Karpas-422 (cell line): ENCODE data around the gene EDC4. TPM values are rescaled to one million over a fixed set of nuclear protein-coding genes. Genes with fewer than 3 reads are reported as not detected.
"Not testable (repeated sequence)": the region's sequence is repeated elsewhere in the genome, so short reads cannot be mapped to it uniquely, and the experiment has no call there.

Source experiments
- DNase-seq: peaks from one replicate; pipeline ENCODE4 v3.0.0-alpha.2; 2015
- H2AFZ ChIP-seq: fragments of 200-600 bp; sonication (generic); 2 replicates; pipeline ENCODE4 v1.6.1; 2014; ENCODE audit warnings: antibody characterized with exemption, low read length, mixed read lengths
- H3K27ac ChIP-seq: fragments of 200-600 bp; sonication (generic); 2 replicates; pipeline ENCODE4 v1.5.1; 2014; ENCODE audit warnings: mild to moderate bottlenecking, low read length, moderate library complexity
- H3K27me3 ChIP-seq: fragments of 200-600 bp; sonication (generic); 2 replicates; pipeline ENCODE4 v1.6.1; 2014; ENCODE audit warnings: low read length, mixed read lengths
- H3K36me3 ChIP-seq: fragments of 200-600 bp; sonication (generic); 2 replicates; pipeline ENCODE4 v1.6.1; 2014; ENCODE audit warnings: low read length, mixed read lengths; ENCODE audit not compliant: insufficient read depth
- H3K4me1 ChIP-seq: fragments of 200-600 bp; sonication (generic); 2 replicates; pipeline ENCODE4 v1.6.1; 2014; ENCODE audit warnings: mild to moderate bottlenecking, low read length, mixed read lengths
- H3K4me2 ChIP-seq: fragments of 200-600 bp; sonication (generic); 2 replicates; pipeline ENCODE4 v1.6.1; 2014; ENCODE audit warnings: low read length, low read depth, mild to moderate bottlenecking; ENCODE audit not compliant: poor library complexity, severe bottlenecking
- H3K4me3 ChIP-seq: fragments of 200-600 bp; sonication (generic); 2 replicates; pipeline ENCODE4 v1.5.1; 2014; ENCODE audit warnings: mild to moderate bottlenecking, antibody characterized with exemption, low read length, mixed read lengths
- H3K79me2 ChIP-seq: fragments of 200-600 bp; sonication (generic); 2 replicates; pipeline ENCODE4 v1.6.1; 2014; ENCODE audit warnings: mild to moderate bottlenecking, low read length, mixed read lengths
- H3K9ac ChIP-seq: fragments of 200-600 bp; sonication (generic); 2 replicates; pipeline ENCODE4 v1.6.0; 2014; ENCODE audit warnings: low read length
- H3K9me2 ChIP-seq: fragments of 200-600 bp; sonication (generic), shearing (Covaris generic); replicated peaks from 2 replicates; pipeline ENCODE4 v1.6.0; 2014; ENCODE audit warnings: mild to moderate bottlenecking, low read length, moderate library complexity; ENCODE audit not compliant: insufficient read depth
- H3K9me3 ChIP-seq: fragments of 300-700, 200-600 bp; sonication (generic); 2 replicates; pipeline ENCODE4 v1.6.1; 2014; ENCODE audit warnings: low read length, mixed read lengths
- H4K20me1 ChIP-seq: fragments of 200-600 bp; sonication (generic); 2 replicates; pipeline ENCODE4 v1.6.1; 2014; ENCODE audit warnings: mild to moderate bottlenecking, antibody characterized with exemption, low read length, low read depth; ENCODE audit not compliant: insufficient read depth
- total RNA-seq: library from RNA; depleted of rRNA; stranded (reverse); fragments of >200 nt; shearing (Covaris generic); gene quantifications from 2 replicates; pipeline ENCODE4 v1.2.3, GENCODE V29; 2014; ENCODE audit warnings: low replicate concordance

The EDC4 gene
- total RNA-seq, 1 experiment from 2014 or later: 52.1 TPM

DNA sequence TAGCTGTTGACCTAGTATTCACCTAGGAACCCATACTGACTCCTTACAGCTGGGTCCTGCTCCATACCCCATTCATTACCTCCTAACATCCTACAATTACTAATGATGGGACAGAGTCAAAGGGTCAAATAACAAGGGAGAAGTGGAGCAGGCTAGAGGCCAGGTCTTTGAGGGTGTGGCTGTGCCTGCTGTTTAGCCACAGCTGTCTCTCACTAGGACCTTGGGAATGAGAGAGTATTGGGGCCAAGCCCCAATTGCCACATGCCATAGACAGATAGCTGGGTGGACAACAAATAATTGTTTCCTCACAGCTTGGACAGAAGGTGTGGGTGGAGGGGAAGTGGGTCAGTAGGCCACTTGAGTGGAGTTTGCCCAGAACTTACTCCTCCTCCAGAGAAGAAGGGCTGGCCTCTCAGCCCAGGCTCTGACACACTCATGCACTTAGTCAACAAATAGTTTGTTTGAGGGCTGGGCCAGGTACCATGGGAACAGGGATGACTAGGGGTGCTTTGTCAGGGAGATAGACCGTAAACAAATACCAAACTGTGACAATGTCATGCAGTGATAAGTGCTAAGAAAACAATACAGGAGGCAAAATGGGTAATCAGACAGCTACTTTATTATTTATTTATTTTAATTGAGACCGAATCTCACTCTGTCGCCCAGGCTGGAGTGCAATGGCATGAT lies 15.2 kb upstream of the EDC4 start:
- H3K79me2 ChIP-seq: peaks cover 100% of the 10 kb centered on the region
- H3K36me3 ChIP-seq: no peaks in the 10 kb centered on the region
- no peaks in the 10 kb centered on the region for H3K9me2 ChIP-seq
- H3K4me3 ChIP-seq: no peak overlapping the region
- peaks cover 41% of the 10 kb centered on the region for H4K20me1 ChIP-seq
- H2AFZ ChIP-seq: no peak overlapping the region
- H3K9me3 ChIP-seq: no peaks in the 10 kb centered on the region
- H3K9ac ChIP-seq: no peak overlapping the region
- H3K4me2 ChIP-seq: no peak overlapping the region
- no peak overlapping the region for H3K27ac ChIP-seq
- no peaks in the 10 kb centered on the region for H3K27me3 ChIP-seq
- peaks cover 20% of the 10 kb centered on the region for H3K4me1 ChIP-seq
- DNase-seq: no peak

DNA sequence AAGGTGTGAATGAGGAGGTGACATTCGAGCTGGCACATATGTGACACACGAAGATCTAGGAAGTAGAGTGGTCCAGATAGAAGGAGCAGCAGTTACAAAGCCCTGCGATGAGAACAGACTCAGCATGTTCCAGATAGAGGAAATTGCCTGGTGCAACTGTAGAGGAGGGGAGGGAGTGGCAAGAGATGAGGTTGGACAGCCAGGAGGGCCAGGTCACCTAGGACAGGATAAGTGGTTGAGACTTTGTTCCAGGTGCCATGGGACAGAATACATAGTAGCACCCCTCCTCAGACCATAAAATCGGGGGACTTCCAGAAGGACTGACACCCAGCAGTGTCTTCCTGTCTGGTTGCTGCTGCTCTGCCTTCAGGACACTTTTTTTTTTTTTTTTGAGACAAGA lies 14.4 kb upstream of the EDC4 start:
- no peak overlapping the region for H3K27ac ChIP-seq
- H3K9me3 ChIP-seq: no peaks in the 10 kb centered on the region
- H3K9ac ChIP-seq: no peak overlapping the region
- H3K27me3 ChIP-seq: no peaks in the 10 kb centered on the region
- peaks cover 41% of the 10 kb centered on the region for H4K20me1 ChIP-seq
- peaks cover 20% of the 10 kb centered on the region for H3K4me1 ChIP-seq
- H3K4me3 ChIP-seq: no peak overlapping the region
- no peak overlapping the region for H3K4me2 ChIP-seq
- H3K36me3 ChIP-seq: no peaks in the 10 kb centered on the region
- DNase-seq: no peak
- no peaks in the 10 kb centered on the region for H3K9me2 ChIP-seq
- peaks cover 100% of the 10 kb centered on the region for H3K79me2 ChIP-seq
- no peak overlapping the region for H2AFZ ChIP-seq

DNA sequence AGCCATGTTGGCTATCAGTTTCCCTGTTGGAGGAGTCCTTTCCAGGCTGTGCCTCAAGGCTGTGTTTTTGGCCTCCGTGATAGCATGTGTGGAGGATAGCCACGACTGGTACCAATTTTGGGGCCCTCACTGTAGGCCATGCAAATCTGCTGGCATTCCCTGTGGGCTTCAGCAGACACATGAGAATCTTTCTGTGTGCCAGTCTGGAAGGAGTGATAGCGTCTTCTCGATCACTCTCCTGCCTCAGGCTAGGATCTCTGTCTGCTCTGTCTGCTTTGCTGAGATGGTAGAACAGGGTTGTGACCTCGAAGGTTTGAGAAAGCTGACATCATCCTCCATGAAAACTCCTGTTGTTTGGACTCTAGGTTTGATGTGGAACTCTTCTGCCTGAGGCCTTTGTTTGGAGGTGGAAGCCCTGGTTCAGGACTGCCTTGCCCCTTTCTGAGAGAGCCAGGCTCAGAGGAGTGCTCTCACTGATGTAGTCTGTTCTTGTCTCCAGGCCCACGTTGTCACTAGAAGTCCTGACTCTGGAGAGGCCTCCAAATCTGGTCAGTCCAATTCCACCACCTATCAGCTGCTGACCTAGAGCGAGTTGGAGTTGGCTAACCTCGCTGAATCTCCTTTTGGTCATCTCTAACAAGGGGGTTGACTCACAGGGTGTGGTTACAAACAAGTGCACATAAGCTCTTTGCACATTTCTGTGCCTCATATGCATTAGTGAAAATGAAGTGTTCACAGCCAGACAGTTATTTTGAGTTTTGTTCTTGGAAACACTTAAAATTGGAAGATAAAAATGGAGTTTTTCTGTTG lies 12.1 kb upstream of the EDC4 start:
- Histone ChIP-seq H3K79me2 (peaks cover 91% of the 10 kb centered on the region), H3K27me3 (no peaks in the 10 kb centered on the region), H3K9me2 (no peaks in the 10 kb centered on the region), H3K4me1 (peaks cover 20% of the 10 kb centered on the region), H3K4me2 (peak overlapping the region; percentile 29), H3K4me3 (no peak overlapping the region), H2AFZ (no peak overlapping the region), H3K36me3 (peaks cover 9% of the 10 kb centered on the region; the same call in 1 of the 2 replicates), H4K20me1 (peaks cover 32% of the 10 kb centered on the region), H3K9ac (peak overlapping the region; percentile 19; the same call in 1 of the 2 replicates), H3K9me3 (no peaks in the 10 kb centered on the region), H3K27ac (peak overlapping the region; percentile 60)
- DNase-seq: peak; percentile 58

DNA sequence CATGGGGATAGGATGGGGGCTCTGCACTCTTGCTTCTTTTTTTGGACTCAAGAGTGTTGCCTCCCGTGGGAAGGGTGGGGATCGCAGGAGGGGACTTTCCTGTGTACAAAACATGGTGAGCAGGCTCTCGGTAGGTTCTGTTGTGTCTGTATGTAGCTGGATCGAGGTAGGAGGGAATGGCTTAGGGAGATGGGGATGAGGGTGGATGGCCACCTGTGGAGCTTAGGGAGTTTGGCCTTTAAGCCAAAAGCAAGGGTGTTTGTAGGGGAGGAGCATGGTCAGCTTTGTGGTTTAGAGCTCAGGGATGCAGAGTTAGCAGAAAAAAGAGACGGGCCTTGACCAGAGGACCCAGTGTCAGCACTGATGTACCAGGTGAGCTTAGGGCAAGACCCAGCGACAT lies 11.0 kb upstream of the EDC4 start:
- no peak overlapping the region for H3K9ac ChIP-seq
- peaks cover 26% of the 10 kb centered on the region for H4K20me1 ChIP-seq
- no peak overlapping the region for H3K4me3 ChIP-seq
- no peak overlapping the region for H2AFZ ChIP-seq
- no peak overlapping the region for H3K27ac ChIP-seq
- peaks cover 9% of the 10 kb centered on the region; the same call in 1 of the 2 replicates for H3K36me3 ChIP-seq
- H3K79me2 ChIP-seq: peaks cover 80% of the 10 kb centered on the region
- no peak for DNase-seq
- H3K4me1 ChIP-seq: peaks cover 20% of the 10 kb centered on the region
- H3K27me3 ChIP-seq: no peaks in the 10 kb centered on the region
- no peaks in the 10 kb centered on the region for H3K9me2 ChIP-seq
- H3K4me2 ChIP-seq: no peak overlapping the region
- H3K9me3 ChIP-seq: no peaks in the 10 kb centered on the region

DNA sequence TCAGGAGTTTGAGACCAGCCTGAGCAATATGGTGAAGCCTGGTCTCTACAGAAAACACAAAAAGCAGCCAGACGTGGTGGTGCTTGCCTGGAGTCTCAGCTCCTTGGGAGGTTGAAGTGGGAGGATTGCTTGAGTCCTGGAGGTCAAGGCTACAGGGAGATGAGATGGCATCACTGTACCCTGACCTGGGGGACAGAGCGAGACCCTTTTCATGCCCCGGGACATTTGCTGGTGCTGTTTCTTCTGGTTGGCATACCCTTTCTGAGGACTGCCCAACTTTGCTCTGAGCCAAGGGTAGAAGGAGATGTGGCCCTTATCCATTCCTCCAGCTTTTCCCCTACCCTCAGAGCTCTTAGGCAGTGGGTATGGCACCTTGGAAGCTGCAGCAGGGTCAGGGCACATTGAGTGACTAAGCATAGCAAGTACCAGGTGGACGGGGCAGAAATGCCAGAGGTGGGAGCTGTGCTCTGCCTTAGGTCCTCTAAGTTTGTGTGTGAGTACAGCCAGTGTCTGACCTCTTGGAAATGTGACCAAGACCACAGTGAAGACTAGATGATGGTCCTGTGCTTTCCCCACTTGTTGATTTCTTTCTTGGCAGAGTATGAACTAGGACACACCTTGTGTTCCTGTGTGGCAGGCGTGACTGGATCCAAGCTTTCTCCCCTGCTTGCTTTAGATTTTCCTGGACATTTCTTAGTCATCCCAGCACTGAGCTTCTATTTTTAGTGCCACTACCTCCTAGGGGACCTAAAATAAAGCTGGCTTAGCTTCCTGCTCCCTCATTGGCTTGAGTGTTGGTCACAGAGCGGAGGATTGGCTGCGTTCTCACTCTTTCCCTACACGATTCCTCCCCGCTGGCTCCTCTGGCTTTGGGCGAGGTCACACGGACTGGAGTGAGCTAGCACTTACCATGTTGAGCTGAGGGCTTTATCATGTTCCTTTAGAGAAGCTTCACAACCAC lies 9.9 kb upstream of the EDC4 start:
- no peaks in the 10 kb centered on the region for H3K9me3 ChIP-seq
- H3K4me3 ChIP-seq: no peak overlapping the region
- H4K20me1 ChIP-seq: peaks cover 24% of the 10 kb centered on the region
- H3K79me2 ChIP-seq: peaks cover 70% of the 10 kb centered on the region
- H3K9me2 ChIP-seq: no peaks in the 10 kb centered on the region
- H3K9ac ChIP-seq: no peak overlapping the region
- H2AFZ ChIP-seq: no peak overlapping the region
- H3K27me3 ChIP-seq: no peaks in the 10 kb centered on the region
- H3K36me3 ChIP-seq: peaks cover 13% of the 10 kb centered on the region; the same call in 1 of the 2 replicates
- H3K27ac ChIP-seq: no peak overlapping the region
- no peak overlapping the region for H3K4me2 ChIP-seq
- DNase-seq: no peak
- H3K4me1 ChIP-seq: peaks cover 20% of the 10 kb centered on the region

DNA sequence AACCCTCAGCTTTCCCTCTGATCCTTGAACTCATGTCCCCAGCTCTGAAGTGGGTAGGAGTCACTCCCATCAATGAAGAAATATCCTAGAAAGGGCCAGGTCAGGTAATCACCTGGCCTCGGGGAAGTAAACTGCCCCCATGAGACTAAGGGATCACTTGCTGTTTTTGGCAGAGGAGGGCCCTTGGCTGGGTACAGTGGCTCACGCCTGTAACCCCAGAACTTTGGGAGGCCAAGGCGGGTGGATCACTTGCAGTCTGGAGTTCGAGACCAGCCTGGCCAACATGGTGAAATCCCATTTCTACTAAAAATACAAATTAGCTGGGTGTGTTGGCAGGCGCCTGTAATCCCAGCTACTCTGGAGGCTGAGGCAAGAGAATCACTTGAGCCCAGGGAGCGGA lies 8.8 kb upstream of the EDC4 start:
- H3K4me1 ChIP-seq: peaks cover 19% of the 10 kb centered on the region
- H3K9me3 ChIP-seq, H3K4me2 ChIP-seq, H3K9me2 ChIP-seq, H3K9ac ChIP-seq, H3K4me3 ChIP-seq, DNase-seq, H3K27me3 ChIP-seq, H2AFZ ChIP-seq, H3K27ac ChIP-seq: not testable (repeated sequence)
- peaks cover 24% of the 10 kb centered on the region for H4K20me1 ChIP-seq
- H3K36me3 ChIP-seq: peaks cover 18% of the 10 kb centered on the region; the same call in 1 of the 2 replicates
- H3K79me2 ChIP-seq: peaks cover 58% of the 10 kb centered on the region

DNA sequence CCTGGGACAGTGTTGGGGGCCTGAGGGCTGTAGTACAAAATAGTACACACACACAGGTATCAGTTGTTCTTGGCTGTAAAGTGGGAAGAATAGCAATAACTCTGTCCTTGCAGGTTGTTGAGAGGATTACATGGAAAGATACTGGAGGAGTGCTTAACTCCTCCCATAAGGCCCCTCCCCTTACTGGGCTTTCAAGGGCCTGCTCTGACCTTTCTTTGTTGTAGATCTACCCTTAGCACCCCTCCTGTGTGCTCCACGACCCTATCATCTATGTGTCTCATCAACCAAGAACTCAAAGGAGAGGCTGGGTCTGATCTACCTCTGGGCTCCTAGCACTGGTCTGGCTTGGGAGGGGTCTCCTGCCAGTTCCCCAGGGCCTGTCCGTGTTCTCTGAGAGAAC lies 8.3 kb upstream of the EDC4 start:
- no peaks in the 10 kb centered on the region for H3K27me3 ChIP-seq
- no peak overlapping the region for H3K4me3 ChIP-seq
- peaks cover 15% of the 10 kb centered on the region for H3K4me1 ChIP-seq
- no peak overlapping the region for H3K27ac ChIP-seq
- H3K9ac ChIP-seq: no peak overlapping the region
- no peaks in the 10 kb centered on the region for H3K9me2 ChIP-seq
- H3K79me2 ChIP-seq: peaks cover 53% of the 10 kb centered on the region
- H3K4me2 ChIP-seq: no peak overlapping the region
- DNase-seq: no peak
- peaks cover 24% of the 10 kb centered on the region for H4K20me1 ChIP-seq
- peaks cover 18% of the 10 kb centered on the region; the same call in 1 of the 2 replicates for H3K36me3 ChIP-seq
- no peaks in the 10 kb centered on the region for H3K9me3 ChIP-seq
- H2AFZ ChIP-seq: no peak overlapping the region
